Mononuclear cell (primary cell): Measurements from ENCODE around the gene TOE1. TPM values are rescaled to one million over a fixed set of nuclear protein-coding genes. Genes with fewer than 3 reads are reported as not detected.

Experiments used
- total RNA-seq: library from RNA; depleted of rRNA; stranded (reverse); fragments of >200 nt; gene quantifications from one replicate; pipeline ENCODE4 v1.2.3, GENCODE V29; 2012

TOE1 gene
- total RNA-seq, 1 donor: 28.2 TPM

Other genes starting within 250 kb of the TOE1 start
- gene ZSWIM5, start 133.6 kb upstream of the TOE1 start, total RNA-seq: 1.5 TPM
- gene HPDL, start 13.3 kb upstream of the TOE1 start, total RNA-seq: not detected
- gene MUTYH, start 270 bp downstream of the TOE1 start, total RNA-seq: 16.4 TPM
- gene TESK2, start 151.0 kb downstream of the TOE1 start, total RNA-seq: 4.0 TPM
- 0.63 TPM for gene CCDC163, start 159.9 kb downstream of the TOE1 start, total RNA-seq
- gene MMACHC, start 160.1 kb downstream of the TOE1 start, total RNA-seq: 0.10 TPM
- gene PRDX1, start 181.7 kb downstream of the TOE1 start, total RNA-seq: 27.7 TPM
- 37.3 TPM for gene AKR1A1, start 210.7 kb downstream of the TOE1 start, total RNA-seq
- 43.1 TPM for gene NASP, start 243.9 kb downstream of the TOE1 start, total RNA-seq